HG02678 (cell line): ENCODE measurements around the gene EIPR1.

ENCODE experiments used
- ATAC-seq: cut with Tn5 transposase; IDR thresholded peaks from one replicate; pipeline ENCODE4 v1.9.1; 2021; ENCODE audit warnings: mild to moderate bottlenecking, moderate library complexity; ENCODE audit not compliant: unreplicated experiment

EIPR1 gene

GRCh38 chr2:3309496-3310355, 67.9 kb downstream of the EIPR1 start:
- ATAC-seq = no peak

- ATAC-seq = no peak
Measured at GRCh38 chr2:3307901-3308300, 69.7 kb downstream of the EIPR1 start.

GRCh38 chr2:3307236-3307635, 70.4 kb downstream of the EIPR1 start:
- no peak for ATAC-seq

GRCh38 chr2:3305952-3306351, 71.7 kb downstream of the EIPR1 start:
- no peak for ATAC-seq

GRCh38 chr2:3305431-3305830, 72.2 kb downstream of the EIPR1 start:
- ATAC-seq = no peak

- peak; percentile 99 for ATAC-seq
Measured at GRCh38 chr2:3303583-3304406, 73.8 kb downstream of the EIPR1 start.

GRCh38 chr2:3302751-3303582, 74.7 kb downstream of the EIPR1 start:
- ATAC-seq = peak; percentile 18

- no peak for ATAC-seq
Measured at GRCh38 chr2:3302421-3302750, 75.2 kb downstream of the EIPR1 start.

GRCh38 chr2:3301001-3301400, 76.6 kb downstream of the EIPR1 start:
- no peak for ATAC-seq

- ATAC-seq = no peak
Measured at GRCh38 chr2:3300224-3300995, 77.2 kb downstream of the EIPR1 start.

- no peak for ATAC-seq
Measured at GRCh38 chr2:3299703-3300102, 77.9 kb downstream of the EIPR1 start.

- no peak for ATAC-seq
Measured at GRCh38 chr2:3299130-3299529, 78.5 kb downstream of the EIPR1 start.

GRCh38 chr2:3298191-3298590, 79.4 kb downstream of the EIPR1 start:
- ATAC-seq = no peak

GRCh38 chr2:3297523-3297922, 80.1 kb downstream of the EIPR1 start:
- no peak for ATAC-seq

GRCh38 chr2:3296182-3296972, 81.2 kb downstream of the EIPR1 start:
- ATAC-seq = no peak

GRCh38 chr2:3294493-3294892, 83.1 kb downstream of the EIPR1 start:
- ATAC-seq = no peak

GRCh38 chr2:3294069-3294468, 83.5 kb downstream of the EIPR1 start:
- no peak for ATAC-seq

- no peak for ATAC-seq
Measured at GRCh38 chr2:3293221-3293620, 84.4 kb downstream of the EIPR1 start.

GRCh38 chr2:3292416-3292815, 85.2 kb downstream of the EIPR1 start:
- no peak for ATAC-seq

GRCh38 chr2:3291750-3292149, 85.9 kb downstream of the EIPR1 start:
- ATAC-seq = no peak
